Measurements from ENCODE around the gene ATOSA. TPM values are rescaled to one million over a fixed set of nuclear protein-coding genes. Genes with fewer than 3 reads are reported as not detected.

The ATOSA gene
- total RNA-seq, 1 experiment from 2014 or later = 4.7 TPM

- Histone ChIP-seq H3K79me2 (ENCODE audit: insufficient read depth, low read length) (no peaks in the 10 kb centered on the region), H3K4me2 (ENCODE audit: low read length) (no peak overlapping the region), H3K9ac (ENCODE audit: low read length) (no peak overlapping the region), H3K4me1 (ENCODE audit: control insufficient read depth in 1 of 2, insufficient read depth in 2 of 2, low read length in 2 of 2) (peaks cover 8 to 9% of the 10 kb centered on the region in 2 experiments), H3K27me3 (ENCODE audit: insufficient read depth, low read length) (no peaks in the 10 kb centered on the region), H3K27ac (ENCODE audit: low read depth, low read length) (no peak overlapping the region), H3K9me2 (ENCODE audit: insufficient read depth) (no peaks in the 10 kb centered on the region), H3K4me3 (replicated peaks in 1 of 2; ENCODE audit: low read depth in 1 of 2, low read length in 2 of 2) (no peak overlapping the region), H4K20me1 (ENCODE audit: insufficient read depth) (no peaks in the 10 kb centered on the region), H2AFZ (ENCODE audit: low read depth, low read length, poor library complexity, severe bottlenecking) (no peak overlapping the region), H3K36me3 (ENCODE audit: control insufficient read depth in 1 of 2, insufficient read depth in 2 of 2, low read length in 2 of 2) (no peaks in the 10 kb centered on the region), H3K9me3 (ENCODE audit: control insufficient read depth in 1 of 2, insufficient read depth in 1 of 2, low read depth in 1 of 2, low read length in 2 of 2) (no peaks in the 10 kb centered on the region)
- POLR2A ChIA-PET = no interaction called here
- RAD21 ChIA-PET (ENCODE audit: low non-redundant PET in 1 of 2, low total read pairs in 2 of 2, uncharacterized antibody in 2 of 2, unreplicated experiment in 2 of 2) = no interaction called here
- intact Hi-C loops (cut with micrococcal nuclease) = no loop called here
- CTCF ChIA-PET = no interaction called here
- no peak for ATAC-seq
- TF ChIP-seq EZH2 (IDR thresholded peaks at IDR 0.05) (no peak), POLR2AphosphoS5 (IDR thresholded peaks at IDR 0.05; ENCODE audit: low read depth, low read length) (no peak), ZFX (IDR thresholded peaks at IDR 0.05) (no peak), ELF1 (IDR thresholded peaks at IDR 0.05; ENCODE audit: borderline replicate concordance, low read depth) (no peak), YY1 (IDR thresholded peaks at IDR 0.05; ENCODE audit: extremely low read depth, insufficient replicate concordance, low read depth, low read length) (no peak), REST (IDR thresholded peaks at IDR 0.05; ENCODE audit: low read depth) (no peak), ZNF274 (IDR thresholded peaks at IDR 0.05; ENCODE audit: low read depth, low read length) (no peak), ATF3 (IDR thresholded peaks at IDR 0.05) (no peak), EZH2phosphoT487 (IDR thresholded peaks at IDR 0.05; ENCODE audit: borderline replicate concordance) (no peak), ZBTB33 (IDR thresholded peaks at IDR 0.05; ENCODE audit: extremely low read depth, insufficient replicate concordance, low read length) (no peak), CBX3 (IDR thresholded peaks at IDR 0.05; ENCODE audit: low read depth) (no peak), SRF (IDR thresholded peaks at IDR 0.05; ENCODE audit: low read depth) (no peak), SIN3A (IDR thresholded peaks at IDR 0.05; ENCODE audit: low read depth) (no peak)
- DNase-seq (ENCODE audit: low read depth, low spot score) = no peak
- no TSS peak for BruUV-seq (replicated peaks)
Measured at GRCh38 chr15:52673312-52673711, 5.9 kb downstream of the ATOSA start.
